HepG2 (cell line): Measurements from ENCODE around the gene NINJ2. TPM values are rescaled to one million over a fixed set of nuclear protein-coding genes. Genes with fewer than 3 reads are reported as not detected.
A peak's percentile ranks its signal among the peaks of the same experiment; 100 is the strongest.

ENCODE experiments used
- DRAP1 ChIP-seq: IDR thresholded peaks from 2 replicates; pipeline ENCODE4 v1.6.1; 2016; ENCODE audit warnings: missing genetic modification reagents, missing compliant biosample characterization
- HNRNPK ChIP-seq: fragments of 200-400 bp; formaldehyde crosslinking; IDR thresholded peaks from 2 replicates; pipeline ENCODE4 v1.6.1; 2018; ENCODE audit warnings: low read length, low read depth, moderate library complexity, mild to moderate bottlenecking; ENCODE audit not compliant: poor library complexity, severe bottlenecking
- KDM3A ChIP-seq: IDR thresholded peaks from 2 replicates; pipeline ENCODE4 v1.6.1; 2018; ENCODE audit warnings: low read depth, missing compliant biosample characterization
- MNT ChIP-seq: fragments of 450-650 bp; IDR thresholded peaks from 2 replicates; pipeline ENCODE4 v1.6.1; 2016
- MTF1 ChIP-seq: sonication (generic); formaldehyde crosslinking; IDR thresholded peaks from 2 replicates; pipeline ENCODE4 v1.5.0; 2020; ENCODE audit warnings: missing genetic modification reagents
- PAWR ChIP-seq: sonication (generic); formaldehyde crosslinking; IDR thresholded peaks from 2 replicates; pipeline ENCODE4 v1.4.0; 2020; ENCODE audit warnings: missing genetic modification reagents, mild to moderate bottlenecking, borderline replicate concordance
- PCBP2 ChIP-seq: fragments of 200-400 bp; formaldehyde crosslinking; optimal IDR thresholded peaks from 2 replicates; pipeline ENCODE3; 2018; ENCODE audit warnings: low read length, low read depth; ENCODE audit not compliant: poor library complexity, severe bottlenecking
- RARA ChIP-seq: IDR thresholded peaks from 2 replicates; pipeline ENCODE4 v1.6.1; 2016; ENCODE audit warnings: missing genetic modification reagents, missing compliant biosample characterization
- SCMH1 ChIP-seq: sonication (generic); formaldehyde crosslinking; IDR thresholded peaks from 2 replicates; pipeline ENCODE4 v1.9.0; 2021; ENCODE audit warnings: missing genetic modification reagents, mild to moderate bottlenecking, borderline replicate concordance
- SOX6 ChIP-seq, 2 experiments: fragments of 450-650 bp in 1 of 2; sonication (generic) in 1 of 2; formaldehyde crosslinking in 1 of 2; IDR thresholded peaks; 2 replicates each; pipeline versions ENCODE4 v1.4.0 to v1.6.1; 2017 to 2020; ENCODE audit warnings: antibody characterized with exemption in 1 of 2, mild to moderate bottlenecking in 1 of 2, missing genetic modification reagents in 1 of 2
- THAP11 ChIP-seq: IDR thresholded peaks from 2 replicates; pipeline ENCODE4 v1.6.1; 2016; ENCODE audit warnings: missing biosample characterization, missing genetic modification reagents
- THAP9 ChIP-seq: sonication (generic); formaldehyde crosslinking; IDR thresholded peaks from 2 replicates; pipeline ENCODE4; 2020; ENCODE audit warnings: missing genetic modification reagents, mild to moderate bottlenecking, borderline replicate concordance
- THYN1 ChIP-seq: sonication (generic); formaldehyde crosslinking; IDR thresholded peaks from 2 replicates; pipeline ENCODE4 v1.8.1; 2023; ENCODE audit warnings: low read depth, mild to moderate bottlenecking, moderate library complexity, missing genetic modification reagents, borderline replicate concordance
- TOPORS ChIP-seq: sonication (generic); formaldehyde crosslinking; IDR thresholded peaks from 2 replicates; pipeline ENCODE4 v1.8.0; 2023; ENCODE audit warnings: mild to moderate bottlenecking, missing genetic modification reagents
- ZBTB38 ChIP-seq: sonication (generic); formaldehyde crosslinking; IDR thresholded peaks from 2 replicates; pipeline ENCODE4 v1.5.1; 2020; ENCODE audit warnings: mild to moderate bottlenecking, missing genetic modification reagents
- ZFP36 ChIP-seq: fragments of 150-350 bp; IDR thresholded peaks from 2 replicates; pipeline ENCODE4 v1.6.1; 2018; ENCODE audit warnings: borderline replicate concordance, low read length, low read depth; ENCODE audit not compliant: partially characterized antibody
- ZNF672 ChIP-seq: sonication (generic); formaldehyde crosslinking; IDR thresholded peaks from 2 replicates; pipeline ENCODE4 v1.8.1; 2022; ENCODE audit warnings: missing genetic modification reagents
- ZNF83 ChIP-seq: sonication (generic); formaldehyde crosslinking; IDR thresholded peaks from 2 replicates; pipeline ENCODE4 v1.4.0; 2020; ENCODE audit warnings: missing genetic modification reagents, mild to moderate bottlenecking, borderline replicate concordance
- ZSCAN12 ChIP-seq: sonication (generic); formaldehyde crosslinking; IDR thresholded peaks from 2 replicates; pipeline ENCODE4 v1.9.0; 2021; ENCODE audit warnings: mild to moderate bottlenecking, missing genetic modification reagents
- polyA plus RNA-seq, 8 experiments: library from polyadenylated mRNA; depleted of rRNA in 3 of 8; stranded (reverse) in 7 of 8; unstranded in 1 of 8; fragments of >200 nt; fragmentation: Illumina TruSeq in 4 of 8; extraction: Trizol in 4 of 8; gene quantifications; 2 replicates each; pipeline versions ENCODE4 v1.2.1 to v1.2.3, GENCODE V29; 2011 to 2016; ENCODE audit warnings: low read depth in 4 of 8, missing spikeins in 1 of 8, mixed read lengths in 1 of 8; ENCODE audit not compliant: insufficient read depth in 1 of 8
- total RNA-seq, 5 experiments: library from RNA; depleted of rRNA; stranded (reverse); fragments of >200 nt; fragmentation: Illumina TruSeq; extraction: Trizol; gene quantifications; 2 replicates each; pipeline ENCODE4 v1.2.3, GENCODE V29; 2016; ENCODE audit warnings: low read depth in 1 of 5
- TF ChIP-seq, protein P1 (sequence below): sonication (generic); formaldehyde crosslinking; IDR thresholded peaks from 2 replicates; pipeline ENCODE4 v1.4.0; 2020; ENCODE audit warnings: missing genetic modification reagents
- TF ChIP-seq, protein P2 (sequence below): IDR thresholded peaks from 2 replicates; pipeline ENCODE4 v1.6.1; 2012; ENCODE audit warnings: low read depth, low read length, improper control_type of control experiment

Gene NINJ2
- total and polyA plus RNA-seq, 2 of the 13 experiments (the other 11 are each of a cell fraction or from before 2014, with no cell fraction given), result 0.62 to 3.8 TPM

- no peak for TF ChIP-seq HNRNPK
- TF ChIP-seq SOX6 (IDR thresholded peaks at IDR 0.05), result no peak
- peak; percentile 91 for TF ChIP-seq SOX6 (CRISPR knock-in tag; IDR thresholded peaks at IDR 0.05)
- TF ChIP-seq SCMH1, result no peak
- TF ChIP-seq, protein P1, sequence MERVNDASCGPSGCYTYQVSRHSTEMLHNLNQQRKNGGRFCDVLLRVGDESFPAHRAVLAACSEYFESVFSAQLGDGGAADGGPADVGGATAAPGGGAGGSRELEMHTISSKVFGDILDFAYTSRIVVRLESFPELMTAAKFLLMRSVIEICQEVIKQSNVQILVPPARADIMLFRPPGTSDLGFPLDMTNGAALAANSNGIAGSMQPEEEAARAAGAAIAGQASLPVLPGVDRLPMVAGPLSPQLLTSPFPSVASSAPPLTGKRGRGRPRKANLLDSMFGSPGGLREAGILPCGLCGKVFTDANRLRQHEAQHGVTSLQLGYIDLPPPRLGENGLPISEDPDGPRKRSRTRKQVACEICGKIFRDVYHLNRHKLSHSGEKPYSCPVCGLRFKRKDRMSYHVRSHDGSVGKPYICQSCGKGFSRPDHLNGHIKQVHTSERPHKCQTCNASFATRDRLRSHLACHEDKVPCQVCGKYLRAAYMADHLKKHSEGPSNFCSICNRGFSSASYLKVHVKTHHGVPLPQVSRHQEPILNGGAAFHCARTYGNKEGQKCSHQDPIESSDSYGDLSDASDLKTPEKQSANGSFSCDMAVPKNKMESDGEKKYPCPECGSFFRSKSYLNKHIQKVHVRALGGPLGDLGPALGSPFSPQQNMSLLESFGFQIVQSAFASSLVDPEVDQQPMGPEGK (CRISPR knock-in tag), result peak; percentile 48; the same call in 1 of the 2 replicates
- 0 out of 2 replicates have a peak, but pooled peaks have one; percentile 52 for TF ChIP-seq TOPORS (CRISPR knock-in tag)
- TF ChIP-seq ZFP36, result no peak
- no peak for TF ChIP-seq MNT
- TF ChIP-seq THAP11, result peak; percentile 66
- TF ChIP-seq ZNF672 (CRISPR knock-in tag), result no peak
- no peak for TF ChIP-seq PAWR (CRISPR knock-in tag)
- peak; percentile 61 for TF ChIP-seq DRAP1 (CRISPR knock-in tag)
- TF ChIP-seq THAP9, result peak; percentile 63; the same call in 1 of the 2 replicates
- TF ChIP-seq, protein P2, sequence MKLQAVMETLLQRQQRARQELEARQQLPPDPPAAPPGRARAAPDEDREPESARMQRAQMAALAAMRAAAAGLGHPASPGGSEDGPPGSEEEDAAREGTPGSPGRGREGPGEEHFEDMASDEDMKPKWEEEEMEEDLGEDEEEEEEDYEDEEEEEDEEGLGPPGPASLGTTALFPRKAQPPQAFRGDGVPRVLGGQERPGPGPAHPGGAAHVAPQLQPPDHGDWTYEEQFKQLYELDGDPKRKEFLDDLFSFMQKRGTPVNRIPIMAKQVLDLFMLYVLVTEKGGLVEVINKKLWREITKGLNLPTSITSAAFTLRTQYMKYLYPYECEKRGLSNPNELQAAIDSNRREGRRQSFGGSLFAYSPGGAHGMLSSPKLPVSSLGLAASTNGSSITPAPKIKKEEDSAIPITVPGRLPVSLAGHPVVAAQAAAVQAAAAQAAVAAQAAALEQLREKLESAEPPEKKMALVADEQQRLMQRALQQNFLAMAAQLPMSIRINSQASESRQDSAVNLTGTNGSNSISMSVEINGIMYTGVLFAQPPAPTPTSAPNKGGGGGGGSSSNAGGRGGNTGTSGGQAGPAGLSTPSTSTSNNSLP, result no peak
- TF ChIP-seq KDM3A (CRISPR knock-in tag), result peak; percentile 71; the same call in 1 of the 2 replicates
- no peak for TF ChIP-seq PCBP2
- TF ChIP-seq THYN1, result no peak
- TF ChIP-seq RARA, result peak; percentile 94
- TF ChIP-seq ZSCAN12 (CRISPR knock-in tag), result no peak
- TF ChIP-seq ZBTB38, result peak; percentile 98
- no peak for TF ChIP-seq ZNF83
- no peak for TF ChIP-seq MTF1 (CRISPR knock-in tag)
Measured at GRCh38 chr12:583251-583869, 79.9 kb downstream of the NINJ2 start (continued).
